Kidney epithelial cell (primary cell): ENCODE data around the gene BTBD18. TPM values are rescaled to one million over a fixed set of nuclear protein-coding genes. Genes with fewer than 3 reads are reported as not detected.
A peak's percentile ranks its signal among the peaks of the same experiment; 100 is the strongest.

Experiments used
- DNase-seq: peaks from one replicate; pipeline ENCODE4 v3.0.0-alpha.2; 2010; ENCODE audit warnings: low read depth
- H3K27me3 ChIP-seq: 2 replicates; pipeline ENCODE4 v1.6.0; 2011; ENCODE audit warnings: low read length; ENCODE audit not compliant: control insufficient read depth, insufficient read depth
- H3K36me3 ChIP-seq: 2 replicates; pipeline ENCODE4 v1.5.1; 2011; ENCODE audit warnings: low read length; ENCODE audit not compliant: control insufficient read depth, insufficient read depth
- H3K4me3 ChIP-seq: 2 replicates; pipeline ENCODE4 v1.5.1; 2011; ENCODE audit warnings: low read depth, mild to moderate bottlenecking, control low read depth, low read length
- total RNA-seq: library from RNA; depleted of rRNA; stranded (reverse); fragments of >200 nt; gene quantifications from 2 replicates; pipeline ENCODE4 v1.2.3, GENCODE V29; 2015
- TF ChIP-seq, protein P1 (sequence below): IDR thresholded peaks from 2 replicates; pipeline ENCODE4 v1.5.1; 2011; ENCODE audit warnings: mild to moderate bottlenecking, moderate library complexity, low read length, control low read depth, inconsistent platforms; ENCODE audit not compliant: insufficient read depth, poor library complexity, severe bottlenecking

The BTBD18 gene
- total RNA-seq, 1 donor from 2014 or later: not detected

DNA sequence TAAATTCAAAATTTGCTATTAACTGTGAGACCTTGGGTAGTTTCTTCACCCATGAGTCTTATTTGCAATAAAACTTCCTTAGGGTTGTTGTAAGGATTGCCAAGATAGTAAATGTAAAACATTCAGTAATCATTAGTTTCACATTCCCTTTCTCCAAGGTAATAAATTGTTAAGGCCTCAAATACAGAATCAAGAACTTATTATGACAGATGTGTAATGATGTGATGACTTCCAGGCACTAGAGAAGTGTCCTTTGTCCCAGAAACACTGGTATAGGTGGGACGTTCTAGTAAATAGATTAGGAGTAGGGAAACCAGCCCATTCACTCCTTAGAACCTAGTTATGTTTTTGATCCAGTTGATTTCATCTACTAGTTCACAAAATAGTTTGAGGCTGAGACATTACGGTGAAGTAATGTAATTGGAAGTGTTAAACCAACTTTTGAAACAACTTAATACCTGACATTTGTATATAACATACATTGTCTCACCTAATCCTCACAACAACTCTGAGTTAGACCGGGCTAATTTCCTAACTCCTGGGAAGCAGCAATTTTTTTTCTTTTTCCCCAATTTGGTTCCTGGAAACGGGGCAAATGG lies 35.5 kb upstream of the BTBD18 start:
- H3K27me3 ChIP-seq: no peaks in the 10 kb centered on the region
- H3K4me3 ChIP-seq: no peak overlapping the region
- DNase-seq: no peak
- H3K36me3 ChIP-seq: peaks cover under 1% of the 10 kb centered on the region
- TF ChIP-seq, protein P1, sequence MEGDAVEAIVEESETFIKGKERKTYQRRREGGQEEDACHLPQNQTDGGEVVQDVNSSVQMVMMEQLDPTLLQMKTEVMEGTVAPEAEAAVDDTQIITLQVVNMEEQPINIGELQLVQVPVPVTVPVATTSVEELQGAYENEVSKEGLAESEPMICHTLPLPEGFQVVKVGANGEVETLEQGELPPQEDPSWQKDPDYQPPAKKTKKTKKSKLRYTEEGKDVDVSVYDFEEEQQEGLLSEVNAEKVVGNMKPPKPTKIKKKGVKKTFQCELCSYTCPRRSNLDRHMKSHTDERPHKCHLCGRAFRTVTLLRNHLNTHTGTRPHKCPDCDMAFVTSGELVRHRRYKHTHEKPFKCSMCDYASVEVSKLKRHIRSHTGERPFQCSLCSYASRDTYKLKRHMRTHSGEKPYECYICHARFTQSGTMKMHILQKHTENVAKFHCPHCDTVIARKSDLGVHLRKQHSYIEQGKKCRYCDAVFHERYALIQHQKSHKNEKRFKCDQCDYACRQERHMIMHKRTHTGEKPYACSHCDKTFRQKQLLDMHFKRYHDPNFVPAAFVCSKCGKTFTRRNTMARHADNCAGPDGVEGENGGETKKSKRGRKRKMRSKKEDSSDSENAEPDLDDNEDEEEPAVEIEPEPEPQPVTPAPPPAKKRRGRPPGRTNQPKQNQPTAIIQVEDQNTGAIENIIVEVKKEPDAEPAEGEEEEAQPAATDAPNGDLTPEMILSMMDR: no peak

DNA sequence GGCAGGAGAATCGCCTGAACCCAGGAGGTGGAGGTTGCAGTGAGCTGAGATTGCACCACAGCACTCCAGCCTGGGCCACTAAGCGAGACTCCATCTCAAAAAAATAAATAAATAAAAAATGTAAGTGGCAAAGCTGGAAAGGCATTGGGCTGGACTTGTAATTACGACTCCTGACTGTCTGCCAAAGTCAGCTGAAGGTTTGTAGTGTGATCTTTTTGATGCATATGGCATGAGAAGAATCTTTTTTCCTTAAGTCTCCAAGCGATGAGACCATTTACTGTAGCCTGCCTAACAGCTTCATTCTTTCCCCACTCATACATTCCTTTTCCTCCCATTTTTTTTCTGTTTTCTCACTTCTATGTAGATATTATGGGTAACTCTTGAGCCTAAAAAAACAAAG lies 34.8 kb upstream of the BTBD18 start:
- Histone ChIP-seq H3K27me3 (no peaks in the 10 kb centered on the region), H3K4me3 (no peak overlapping the region), H3K36me3 (no peaks in the 10 kb centered on the region)
- DNase-seq: no peak
- TF ChIP-seq, protein P1: no peak

DNA sequence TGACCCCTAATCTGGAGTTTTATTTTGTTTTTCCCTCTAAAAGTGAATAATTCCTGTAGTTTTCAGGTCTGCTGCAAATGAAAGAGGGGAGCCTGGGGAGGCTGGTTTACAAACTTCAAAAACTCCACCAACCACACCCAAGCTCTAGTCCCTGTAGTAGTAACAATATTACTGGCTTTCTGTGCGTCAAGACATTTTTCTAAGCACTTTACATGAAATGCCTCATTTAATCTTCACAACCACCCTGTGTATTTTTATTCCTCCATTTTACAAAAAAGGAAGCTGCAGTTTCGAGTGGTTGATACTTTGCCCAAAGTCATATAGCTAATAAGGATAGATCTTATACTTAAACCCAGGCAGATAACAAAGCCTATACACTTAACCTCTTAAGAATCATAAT lies 33.5 kb upstream of the BTBD18 start:
- Histone ChIP-seq H3K36me3 (no peaks in the 10 kb centered on the region), H3K4me3 (no peak overlapping the region), H3K27me3 (no peaks in the 10 kb centered on the region)
- no peak for DNase-seq
- TF ChIP-seq, protein P1: no peak

- H3K36me3 ChIP-seq: no peaks in the 10 kb centered on the region
- TF ChIP-seq, protein P1: no peak
- H3K27me3 ChIP-seq: no peaks in the 10 kb centered on the region
- H3K4me3 ChIP-seq: no peak overlapping the region
- no peak for DNase-seq
Observed at GRCh38 chr11:57781529-57781943, 29.9 kb upstream of the BTBD18 start.

- Histone ChIP-seq H3K36me3 (no peaks in the 10 kb centered on the region), H3K27me3 (no peaks in the 10 kb centered on the region), H3K4me3 (no peak overlapping the region)
- peak; percentile 45 for DNase-seq
- TF ChIP-seq, protein P1: no peak
Observed at GRCh38 chr11:57779276-57779675, 27.7 kb upstream of the BTBD18 start.

DNA sequence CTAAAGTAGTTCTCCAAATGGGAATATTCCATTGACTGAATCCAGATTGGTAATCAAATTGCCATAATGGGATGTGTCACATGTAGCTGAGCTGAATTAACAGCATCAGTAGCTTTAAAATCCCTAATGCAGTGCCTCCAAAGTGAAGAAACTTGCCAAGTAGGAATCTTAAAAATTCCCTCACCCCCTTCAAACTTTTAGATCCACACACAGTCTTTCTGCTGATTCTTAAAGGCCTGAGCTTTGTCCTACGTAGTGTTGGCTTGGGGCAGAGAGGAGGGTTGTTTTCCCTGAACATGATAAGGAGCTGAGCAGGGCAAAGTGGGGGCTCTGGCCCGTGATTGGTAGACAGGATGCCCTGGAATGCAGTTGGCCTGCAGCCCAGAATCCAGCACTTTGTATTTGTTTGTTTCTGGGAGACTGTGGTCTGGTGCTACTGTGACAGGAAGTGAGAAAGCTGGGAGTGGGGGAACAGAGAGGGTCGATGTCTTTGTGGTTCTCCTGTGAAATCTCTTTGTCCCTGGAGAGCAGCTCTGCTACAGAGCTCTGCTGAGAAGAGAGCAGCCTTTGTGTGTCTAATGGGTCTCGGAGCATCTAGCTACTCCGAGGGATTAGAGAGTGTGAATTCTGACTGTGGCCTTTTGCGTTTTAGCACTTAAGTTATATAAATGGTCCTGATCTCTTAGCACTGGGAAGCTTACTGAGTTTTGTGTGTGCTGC lies 26.9 kb upstream of the BTBD18 start:
- Histone ChIP-seq H3K4me3 (no peak overlapping the region), H3K27me3 (no peaks in the 10 kb centered on the region), H3K36me3 (no peaks in the 10 kb centered on the region)
- TF ChIP-seq, protein P1: no peak
- DNase-seq: peak; percentile 95
